ENCODE data around the gene PLK2. TPM values are rescaled to one million over a fixed set of nuclear protein-coding genes. Genes with fewer than 3 reads are reported as not detected.

PLK2 gene
- total RNA-seq, 1 experiment from 2014 or later = 258 TPM

DNA sequence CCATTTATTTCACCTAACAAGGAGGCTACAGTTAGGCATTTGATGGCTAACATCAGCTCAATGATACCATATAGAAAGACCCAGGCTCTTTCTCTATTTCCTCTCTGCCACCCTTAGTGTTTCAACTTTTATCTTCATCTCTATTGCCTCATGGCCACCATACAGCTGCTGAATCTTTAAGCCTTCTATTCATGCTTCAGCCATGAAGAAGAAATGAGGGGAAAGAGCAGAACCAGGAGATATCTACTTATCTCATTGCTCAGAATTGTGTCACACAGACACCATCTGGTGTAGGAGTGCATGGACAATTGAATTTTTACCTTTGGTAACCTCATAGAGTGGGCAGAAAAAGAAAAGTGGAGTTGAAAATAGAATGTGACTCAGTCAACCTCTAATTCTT, 38.0 kb upstream of the PLK2 start:
- no peaks in the 10 kb centered on the region for H3K9me3 ChIP-seq (ENCODE audit: control insufficient read depth, insufficient read depth, low read depth, low read length)
- no peaks in the 10 kb centered on the region for H3K4me1 ChIP-seq (ENCODE audit: control insufficient read depth, insufficient read depth, low read length)
- BruUV-seq (replicated peaks) = no TSS peak
- ChIA-PET POLR2A (no interaction called here), CTCF (interaction anchor here (0.7 kb wide), 1 partner anchor 1158 kb away, joined by 3 read pairs; no protein-coding TSS in a partner anchor)
- ATAC-seq (no peak), DNase-seq (ENCODE audit: low read depth, low spot score) (no peak)
- no peak overlapping the region for H3K4me3 ChIP-seq (ENCODE audit: low read depth in 2 of 2, low read length in 2 of 2)
- peaks cover 26% of the 10 kb centered on the region for H3K27me3 ChIP-seq (ENCODE audit: control insufficient read depth, insufficient read depth, low read length)
- in situ Hi-C loops (cut with HindIII; ENCODE audit: low pct_unique_long_range_greater_than_20kb, low sequenced_read_pairs) = no loop called here
- intact Hi-C loops (cut with micrococcal nuclease; ENCODE audit: unreplicated experiment) = loop anchor here (1.0 kb wide), 1 partner anchor 352 kb away; no protein-coding TSS in a partner anchor
- H3K36me3 ChIP-seq (ENCODE audit: control insufficient read depth, insufficient read depth, low read length) = no peaks in the 10 kb centered on the region
- H3K27ac ChIP-seq (ENCODE audit: low read length) = no peak overlapping the region
- no peak for TF ChIP-seq CTCF (IDR thresholded peaks at IDR 0.05)
- TF ChIP-seq REST (IDR thresholded peaks at IDR 0.05; ENCODE audit: insufficient read depth in 1 of 2, low read depth in 2 of 2, low read length in 1 of 2) = no peak
- TF ChIP-seq SIN3A (IDR thresholded peaks at IDR 0.05; ENCODE audit: borderline replicate concordance, insufficient read depth, low read depth, low read length) = no peak
- no peak for TF ChIP-seq TCF7L2 (IDR thresholded peaks at IDR 0.05; ENCODE audit: low read depth, low read length)
- TF ChIP-seq POLR2AphosphoS5 (IDR thresholded peaks at IDR 0.05; ENCODE audit: low read depth, low read length) = no peak

DNA sequence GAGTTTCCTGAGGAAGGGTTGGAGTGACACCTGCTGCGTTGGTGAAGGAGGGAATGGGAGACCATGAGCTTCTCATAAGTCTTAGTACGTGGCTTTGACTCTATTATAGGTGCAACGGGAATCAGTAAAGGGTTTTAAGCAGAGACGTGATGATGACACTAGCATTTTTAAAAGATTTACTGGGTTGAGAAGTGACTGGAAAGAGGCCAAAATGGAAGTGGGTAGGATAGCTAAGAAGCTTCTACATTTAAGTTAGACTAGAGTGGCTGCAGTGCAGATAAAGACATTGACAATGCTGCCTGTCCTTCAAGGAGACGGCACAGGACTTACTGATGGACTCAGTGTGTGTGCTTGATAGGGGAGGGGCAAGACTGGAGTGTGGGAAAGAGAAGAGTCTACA, 37.5 kb upstream of the PLK2 start:
- intact Hi-C loops (cut with micrococcal nuclease; ENCODE audit: unreplicated experiment) (no loop called here), in situ Hi-C loops (cut with HindIII; ENCODE audit: low pct_unique_long_range_greater_than_20kb, low sequenced_read_pairs) (no loop called here)
- no peak for ATAC-seq
- Histone ChIP-seq H3K4me3 (ENCODE audit: low read depth in 2 of 2, low read length in 2 of 2) (no peak overlapping the region), H3K27ac (ENCODE audit: low read length) (no peak overlapping the region), H3K9me3 (ENCODE audit: control insufficient read depth, insufficient read depth, low read depth, low read length) (no peaks in the 10 kb centered on the region), H3K36me3 (ENCODE audit: control insufficient read depth, insufficient read depth, low read length) (no peaks in the 10 kb centered on the region), H3K4me1 (ENCODE audit: control insufficient read depth, insufficient read depth, low read length) (no peaks in the 10 kb centered on the region), H3K27me3 (ENCODE audit: control insufficient read depth, insufficient read depth, low read length) (peaks cover 26% of the 10 kb centered on the region)
- ChIA-PET CTCF (interaction anchor here (0.7 kb wide), 1 partner anchor 1158 kb away, joined by 3 read pairs; no protein-coding TSS in a partner anchor), POLR2A (no interaction called here)
- no peak for DNase-seq (ENCODE audit: low read depth, low spot score)
- no peak for TF ChIP-seq REST (IDR thresholded peaks at IDR 0.05; ENCODE audit: insufficient read depth in 1 of 2, low read depth in 2 of 2, low read length in 1 of 2)
- no peak for TF ChIP-seq CTCF (IDR thresholded peaks at IDR 0.05)
- TF ChIP-seq POLR2AphosphoS5 (IDR thresholded peaks at IDR 0.05; ENCODE audit: low read depth, low read length) = no peak
- no peak for TF ChIP-seq TCF7L2 (IDR thresholded peaks at IDR 0.05; ENCODE audit: low read depth, low read length)
- TF ChIP-seq SIN3A (IDR thresholded peaks at IDR 0.05; ENCODE audit: borderline replicate concordance, insufficient read depth, low read depth, low read length) = no peak
- BruUV-seq (replicated peaks) = no TSS peak

Data from Panc1 (cell line).